WTC11 (cell line): ENCODE results near the gene RRP8. TPM values are rescaled to one million over a fixed set of nuclear protein-coding genes. Genes with fewer than 3 reads are reported as not detected.

ENCODE experiments used
- ATAC-seq: fragments of 200-7000 bp; cut with Tn5 transposase; 2 replicates; pipeline ENCODE4 v1.10.0; 2021; ENCODE audit warnings: mild to moderate bottlenecking, moderate library complexity
- CTCF ChIA-PET: fragments of 300-600 bp; sonication (Branson Sonifier 250); formaldehyde crosslinking; loops from one replicate; lab custom pipeline; 2021; ENCODE audit warnings: antibody characterized with exemption; lab: Charles Lee
- POLR2A ChIA-PET: fragments of 350-600 bp; sonication (Branson Sonifier 250); formaldehyde crosslinking; loops from one replicate; lab custom pipeline; 2021; ENCODE audit warnings: antibody characterized with exemption; lab: Charles Lee
- DNase-seq: peaks from one replicate; pipeline ENCODE4 v3.0.0; 2021; ENCODE audit warnings: low spot score
- H3K27ac Mint-ChIP-seq: 2 replicates; pipeline ENCODE4 v1.8.0; 2021; ENCODE audit warnings: mixed read lengths
- H3K27me3 Mint-ChIP-seq: 2 replicates; pipeline ENCODE4 v1.8.0; 2021; ENCODE audit warnings: low read depth, mild to moderate bottlenecking, moderate library complexity, mixed read lengths
- H3K36me3 Mint-ChIP-seq: 2 replicates; pipeline ENCODE4 v1.8.0; 2021; ENCODE audit warnings: mixed read lengths
- H3K4me1 Mint-ChIP-seq: 2 replicates; pipeline ENCODE4 v1.8.0; 2022; ENCODE audit warnings: mixed read lengths
- H3K4me3 Mint-ChIP-seq: 2 replicates; pipeline ENCODE4 v1.8.0; 2021; ENCODE audit warnings: mild to moderate bottlenecking, moderate library complexity, mixed read lengths
- H3K9me3 Mint-ChIP-seq: 2 replicates; pipeline ENCODE4 v1.8.0; 2021; ENCODE audit warnings: mixed read lengths
- ELF4 ChIP-seq: sonication (generic); formaldehyde crosslinking; IDR thresholded peaks from 2 replicates; pipeline ENCODE4 v1.8.1; 2022; ENCODE audit warnings: low read depth, mild to moderate bottlenecking, moderate library complexity, missing genetic modification reagents
- FOXP1 ChIP-seq: sonication (generic); formaldehyde crosslinking; IDR thresholded peaks from 2 replicates; pipeline ENCODE4 v1.8.0; 2022; ENCODE audit warnings: missing genetic modification reagents, mild to moderate bottlenecking, moderate library complexity, borderline replicate concordance
- GTF2I ChIP-seq: fragments of 250-450 bp; sonication (Bioruptor Pico); conservative IDR thresholded peaks from 2 replicates; pipeline ENCODE4 v1.4.0; 2021; ENCODE audit warnings: mild to moderate bottlenecking
- MYBL2 ChIP-seq: sonication (generic); formaldehyde crosslinking; IDR thresholded peaks from 2 replicates; pipeline ENCODE4 v1.8.1; 2023; ENCODE audit warnings: mild to moderate bottlenecking, moderate library complexity, missing genetic modification reagents
- NR2C2 ChIP-seq: sonication (generic); formaldehyde crosslinking; IDR thresholded peaks from 2 replicates; pipeline ENCODE4 v1.8.0; 2022; ENCODE audit warnings: mild to moderate bottlenecking, missing genetic modification reagents
- PRRX2 ChIP-seq: fragments of 250-450 bp; sonication (Bioruptor Pico); IDR thresholded peaks from 2 replicates; pipeline ENCODE4 v1.8.0; 2021; ENCODE audit warnings: mild to moderate bottlenecking
- RELA ChIP-seq: sonication (generic); formaldehyde crosslinking; IDR thresholded peaks from 2 replicates; pipeline ENCODE4 v1.8.1; 2022; ENCODE audit warnings: missing genetic modification reagents, mild to moderate bottlenecking, borderline replicate concordance
- SP1 ChIP-seq: sonication (generic); formaldehyde crosslinking; conservative IDR thresholded peaks from 2 replicates; pipeline ENCODE4 v1.8.1; 2022; ENCODE audit warnings: missing genetic modification reagents
- ZBTB21 ChIP-seq: sonication (generic); formaldehyde crosslinking; IDR thresholded peaks from 2 replicates; pipeline ENCODE4 v1.8.1; 2023; ENCODE audit warnings: mild to moderate bottlenecking, missing genetic modification reagents, borderline replicate concordance
- ZNF232 ChIP-seq: sonication (generic); formaldehyde crosslinking; IDR thresholded peaks from 2 replicates; pipeline ENCODE4 v1.8.0; 2022; ENCODE audit warnings: mild to moderate bottlenecking, missing genetic modification reagents
- ZNF263 ChIP-seq: sonication (generic); formaldehyde crosslinking; IDR thresholded peaks from 2 replicates; pipeline ENCODE4 v1.8.1; 2022; ENCODE audit warnings: low read depth, mild to moderate bottlenecking, moderate library complexity, missing genetic modification reagents
- ZNF396 ChIP-seq: fragments of 250-450 bp; sonication (Bioruptor Pico); IDR thresholded peaks from 2 replicates; pipeline ENCODE4 v1.8.0; 2021; ENCODE audit warnings: mild to moderate bottlenecking, moderate library complexity, borderline replicate concordance
- ZNF423 ChIP-seq: fragments of 250-450 bp; sonication (Bioruptor Pico); IDR thresholded peaks from 2 replicates; pipeline ENCODE4 v2.1.2; 2022; ENCODE audit warnings: mild to moderate bottlenecking, moderate library complexity
- total RNA-seq: library from RNA; stranded (reverse); gene quantifications from 3 replicates; pipeline ENCODE4 v1.2.3, GENCODE V29; 2021
- TF ChIP-seq, protein P1 (sequence below): sonication (generic); formaldehyde crosslinking; IDR thresholded peaks from 2 replicates; pipeline ENCODE4 v1.8.1; 2023; ENCODE audit warnings: mild to moderate bottlenecking, missing genetic modification reagents, moderate library complexity
- TF ChIP-seq, protein P2 (sequence below): fragments of 250-450 bp; sonication (Bioruptor Pico); IDR thresholded peaks from 2 replicates; pipeline ENCODE4 v1.9.0; 2021; ENCODE audit warnings: mild to moderate bottlenecking
- TF ChIP-seq, protein P3 (sequence below): sonication (generic); formaldehyde crosslinking; IDR thresholded peaks from 2 replicates; pipeline ENCODE4 v1.8.0; 2023; ENCODE audit warnings: missing genetic modification reagents
- TF ChIP-seq, protein P4 (sequence below): sonication (generic); formaldehyde crosslinking; IDR thresholded peaks from 2 replicates; pipeline ENCODE4 v1.8.1; 2023; ENCODE audit warnings: mild to moderate bottlenecking, missing genetic modification reagents
- TF ChIP-seq, protein P5 (sequence below): sonication (generic); formaldehyde crosslinking; IDR thresholded peaks from 2 replicates; pipeline ENCODE4 v1.8.0; 2022; ENCODE audit warnings: mild to moderate bottlenecking, missing genetic modification reagents

The RRP8 gene
- total RNA-seq, 1 experiment from 2014 or later: 15.0 TPM

DNA sequence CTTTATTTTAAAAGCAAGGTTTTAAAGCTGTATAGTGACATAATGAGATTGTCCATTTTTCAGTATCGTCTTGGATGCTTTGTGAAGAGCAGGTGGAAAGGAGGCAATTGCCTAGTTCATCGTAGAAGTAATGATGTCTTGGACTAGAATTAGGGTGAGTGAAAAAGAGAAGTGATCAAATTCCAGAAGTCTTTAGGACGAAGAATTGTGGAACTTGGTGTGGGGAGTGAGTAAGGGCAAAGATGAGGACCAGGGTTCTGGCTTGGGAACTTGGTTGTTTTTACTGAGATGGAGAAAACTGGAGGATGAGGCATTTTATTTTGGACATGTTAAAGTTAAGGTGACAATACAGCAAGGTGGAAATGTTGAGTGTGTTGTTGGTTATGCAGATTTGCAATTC, 1.4 kb upstream of the RRP8 start:
- Mint-ChIP-seq H3K36me3 (peaks cover 28% of the 10 kb centered on the region), H3K27me3 (no peaks in the 10 kb centered on the region), H3K27ac (no peak overlapping the region)
- no peak for TF ChIP-seq GTF2I
- TF ChIP-seq, protein P1, sequence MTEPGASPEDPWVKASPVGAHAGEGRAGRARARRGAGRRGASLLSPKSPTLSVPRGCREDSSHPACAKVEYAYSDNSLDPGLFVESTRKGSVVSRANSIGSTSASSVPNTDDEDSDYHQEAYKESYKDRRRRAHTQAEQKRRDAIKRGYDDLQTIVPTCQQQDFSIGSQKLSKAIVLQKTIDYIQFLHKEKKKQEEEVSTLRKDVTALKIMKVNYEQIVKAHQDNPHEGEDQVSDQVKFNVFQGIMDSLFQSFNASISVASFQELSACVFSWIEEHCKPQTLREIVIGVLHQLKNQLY (CRISPR knock-in tag): no peak
- no peak for TF ChIP-seq ZNF232 (CRISPR knock-in tag)
- no peak for TF ChIP-seq ZNF423 (CRISPR knock-in tag)
- TF ChIP-seq PRRX2: no peak
- no peak for TF ChIP-seq ZNF263
- no peak for TF ChIP-seq ZNF396 (CRISPR knock-in tag)
- no peak for TF ChIP-seq MYBL2 (CRISPR knock-in tag)
- TF ChIP-seq ELF4 (CRISPR knock-in tag): no peak
- TF ChIP-seq, protein P2, sequence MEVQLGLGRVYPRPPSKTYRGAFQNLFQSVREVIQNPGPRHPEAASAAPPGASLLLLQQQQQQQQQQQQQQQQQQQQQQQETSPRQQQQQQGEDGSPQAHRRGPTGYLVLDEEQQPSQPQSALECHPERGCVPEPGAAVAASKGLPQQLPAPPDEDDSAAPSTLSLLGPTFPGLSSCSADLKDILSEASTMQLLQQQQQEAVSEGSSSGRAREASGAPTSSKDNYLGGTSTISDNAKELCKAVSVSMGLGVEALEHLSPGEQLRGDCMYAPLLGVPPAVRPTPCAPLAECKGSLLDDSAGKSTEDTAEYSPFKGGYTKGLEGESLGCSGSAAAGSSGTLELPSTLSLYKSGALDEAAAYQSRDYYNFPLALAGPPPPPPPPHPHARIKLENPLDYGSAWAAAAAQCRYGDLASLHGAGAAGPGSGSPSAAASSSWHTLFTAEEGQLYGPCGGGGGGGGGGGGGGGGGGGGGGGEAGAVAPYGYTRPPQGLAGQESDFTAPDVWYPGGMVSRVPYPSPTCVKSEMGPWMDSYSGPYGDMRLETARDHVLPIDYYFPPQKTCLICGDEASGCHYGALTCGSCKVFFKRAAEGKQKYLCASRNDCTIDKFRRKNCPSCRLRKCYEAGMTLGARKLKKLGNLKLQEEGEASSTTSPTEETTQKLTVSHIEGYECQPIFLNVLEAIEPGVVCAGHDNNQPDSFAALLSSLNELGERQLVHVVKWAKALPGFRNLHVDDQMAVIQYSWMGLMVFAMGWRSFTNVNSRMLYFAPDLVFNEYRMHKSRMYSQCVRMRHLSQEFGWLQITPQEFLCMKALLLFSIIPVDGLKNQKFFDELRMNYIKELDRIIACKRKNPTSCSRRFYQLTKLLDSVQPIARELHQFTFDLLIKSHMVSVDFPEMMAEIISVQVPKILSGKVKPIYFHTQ (CRISPR knock-in tag): no peak
- TF ChIP-seq NR2C2 (CRISPR knock-in tag): no peak
- TF ChIP-seq, protein P3, sequence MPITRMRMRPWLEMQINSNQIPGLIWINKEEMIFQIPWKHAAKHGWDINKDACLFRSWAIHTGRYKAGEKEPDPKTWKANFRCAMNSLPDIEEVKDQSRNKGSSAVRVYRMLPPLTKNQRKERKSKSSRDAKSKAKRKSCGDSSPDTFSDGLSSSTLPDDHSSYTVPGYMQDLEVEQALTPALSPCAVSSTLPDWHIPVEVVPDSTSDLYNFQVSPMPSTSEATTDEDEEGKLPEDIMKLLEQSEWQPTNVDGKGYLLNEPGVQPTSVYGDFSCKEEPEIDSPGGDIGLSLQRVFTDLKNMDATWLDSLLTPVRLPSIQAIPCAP (CRISPR knock-in tag): no peak
- no peak for TF ChIP-seq FOXP1 (CRISPR knock-in tag)
- TF ChIP-seq, all 79 proteins: peak for 0
- DNase-seq: no peak
- CTCF ChIA-PET: interaction anchor here (0.9 to 4.0 kb wide), 8 partner anchors 14 to 162 kb away, joined by 3 to 12 read pairs (median 6); partner anchors contain the start of genes MRPL17 and TPP1
- ATAC-seq: no peak
- POLR2A ChIA-PET: interaction anchor here (0.9 to 1.4 kb wide), 3 partner anchors 7 to 42 kb away, joined by 3 to 6 read pairs (median 4); partner anchors contain the start of genes TAF10 and TPP1
- Mint-ChIP-seq H3K9me3 (no peaks in the 10 kb centered on the region), H3K4me3 (no peak overlapping the region), H3K4me1 (peaks cover 14% of the 10 kb centered on the region)

DNA sequence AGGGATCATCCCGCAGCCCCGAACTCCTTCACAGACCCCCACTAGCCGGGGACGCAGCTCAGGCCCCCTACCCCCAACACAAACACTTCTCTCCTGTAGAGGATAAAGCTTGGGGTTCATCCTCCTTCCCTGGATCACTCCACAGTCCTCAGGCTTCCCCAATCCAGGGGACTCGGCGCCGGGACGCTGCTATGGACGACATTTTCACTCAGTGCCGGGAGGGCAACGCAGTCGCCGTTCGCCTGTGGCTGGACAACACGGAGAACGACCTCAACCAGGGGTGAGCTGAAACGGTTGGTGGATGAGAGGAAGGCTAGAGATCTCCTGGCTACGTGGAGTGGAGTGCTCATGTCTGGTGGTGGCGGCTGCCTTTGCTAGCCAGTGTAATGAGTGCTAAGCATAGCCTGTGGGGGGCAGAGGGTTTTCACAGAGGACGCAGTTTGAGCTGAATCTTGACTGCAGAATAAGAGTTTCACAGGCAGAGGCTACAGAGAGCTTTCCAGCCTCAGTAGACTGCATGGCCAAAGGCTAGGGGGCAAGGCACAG, 738 bp upstream of the RRP8 start:
- CTCF ChIA-PET: interaction anchor here (0.9 to 4.0 kb wide), 8 partner anchors 15 to 161 kb away, joined by 3 to 12 read pairs (median 6); partner anchors contain the start of genes MRPL17 and TPP1
- Mint-ChIP-seq H3K36me3 (peaks cover 26% of the 10 kb centered on the region), H3K4me1 (peaks cover 14% of the 10 kb centered on the region), H3K27me3 (no peaks in the 10 kb centered on the region), H3K9me3 (no peaks in the 10 kb centered on the region), H3K4me3 (no peak overlapping the region), H3K27ac (no peak overlapping the region)
- peak; percentile 34 for DNase-seq
- TF ChIP-seq ZNF232 (CRISPR knock-in tag) (no peak), SP1 (CRISPR knock-in tag) (no peak), RELA (CRISPR knock-in tag) (no peak), ZBTB21 (0 out of 2 replicates have a peak, but pooled peaks have one; percentile 25)
- TF ChIP-seq, protein P4, sequence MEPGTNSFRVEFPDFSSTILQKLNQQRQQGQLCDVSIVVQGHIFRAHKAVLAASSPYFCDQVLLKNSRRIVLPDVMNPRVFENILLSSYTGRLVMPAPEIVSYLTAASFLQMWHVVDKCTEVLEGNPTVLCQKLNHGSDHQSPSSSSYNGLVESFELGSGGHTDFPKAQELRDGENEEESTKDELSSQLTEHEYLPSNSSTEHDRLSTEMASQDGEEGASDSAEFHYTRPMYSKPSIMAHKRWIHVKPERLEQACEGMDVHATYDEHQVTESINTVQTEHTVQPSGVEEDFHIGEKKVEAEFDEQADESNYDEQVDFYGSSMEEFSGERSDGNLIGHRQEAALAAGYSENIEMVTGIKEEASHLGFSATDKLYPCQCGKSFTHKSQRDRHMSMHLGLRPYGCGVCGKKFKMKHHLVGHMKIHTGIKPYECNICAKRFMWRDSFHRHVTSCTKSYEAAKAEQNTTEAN (CRISPR knock-in tag): no peak
- TF ChIP-seq, protein P3 (CRISPR knock-in tag): no peak
- TF ChIP-seq, protein P5, sequence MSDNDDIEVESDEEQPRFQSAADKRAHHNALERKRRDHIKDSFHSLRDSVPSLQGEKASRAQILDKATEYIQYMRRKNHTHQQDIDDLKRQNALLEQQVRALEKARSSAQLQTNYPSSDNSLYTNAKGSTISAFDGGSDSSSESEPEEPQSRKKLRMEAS (CRISPR knock-in tag): peak; percentile 23; the same call in 1 of the 2 replicates
- POLR2A ChIA-PET: interaction anchor here (0.6 to 1.4 kb wide), 4 partner anchors 8 to 147 kb away, joined by 3 to 6 read pairs (median 4); partner anchors contain the start of genes TAF10 and TPP1
- peak; percentile 13 for ATAC-seq
